Smooth muscle cell (in vitro differentiated cells): ENCODE measurements around the gene SLC29A2. TPM values are rescaled to one million over a fixed set of nuclear protein-coding genes. Genes with fewer than 3 reads are reported as not detected.
"Not testable (repeated sequence)": the region's sequence is repeated elsewhere in the genome, so short reads cannot be mapped to it uniquely, and the experiment has no call there.

ENCODE experiments used
- DNase-seq: peaks from one replicate; lab custom pipeline; 2025; ENCODE audit not compliant: unreplicated experiment; lab: John Stamatoyannopoulos, UW
- H2AFZ ChIP-seq: fragments of 200-600 bp; sonication (generic); 2 replicates; pipeline ENCODE4 v1.6.0; 2016; ENCODE audit warnings: antibody characterized with exemption, low read depth, mild to moderate bottlenecking
- H3F3A ChIP-seq: fragments of 200-600 bp; sonication (generic); 2 replicates; pipeline ENCODE4 v1.6.0; 2017; ENCODE audit warnings: antibody characterized with exemption, low read depth
- H3K27ac ChIP-seq: fragments of 200-600 bp; sonication (generic); 2 replicates; pipeline ENCODE4 v1.5.1; 2016; ENCODE audit warnings: low read depth, mild to moderate bottlenecking
- H3K27me3 ChIP-seq: fragments of 200-600 bp; sonication (generic); 2 replicates; pipeline ENCODE4 v1.6.1; 2016; ENCODE audit warnings: low read depth, mild to moderate bottlenecking
- H3K36me3 ChIP-seq: fragments of 200-600 bp; sonication (generic); 2 replicates; pipeline ENCODE4 v1.5.1; 2016; ENCODE audit warnings: low read depth
- H3K4me1 ChIP-seq: fragments of 200-600 bp; sonication (generic); 2 replicates; pipeline ENCODE4 v1.5.1; 2016; ENCODE audit warnings: low read depth
- H3K4me2 ChIP-seq: fragments of 200-600 bp; sonication (generic); 2 replicates; pipeline ENCODE4 v1.6.0; 2016; ENCODE audit warnings: mild to moderate bottlenecking
- H3K4me3 ChIP-seq: fragments of 200-600 bp; sonication (generic); 2 replicates; pipeline ENCODE4 v1.5.1; 2016; ENCODE audit warnings: mild to moderate bottlenecking
- H3K79me2 ChIP-seq: fragments of 200-600 bp; sonication (generic); 2 replicates; pipeline ENCODE4 v1.6.0; 2016; ENCODE audit warnings: low read depth, mild to moderate bottlenecking
- H3K9ac ChIP-seq: fragments of 200-600 bp; sonication (generic); 2 replicates; pipeline ENCODE4 v1.6.0; 2016; ENCODE audit warnings: low read depth
- H3K9me3 ChIP-seq: fragments of 200-600 bp; sonication (generic); replicated peaks from 2 replicates; pipeline ENCODE4 v1.5.1; 2016; ENCODE audit warnings: low read depth
- H4K20me1 ChIP-seq: fragments of 200-600 bp; sonication (generic); 2 replicates; pipeline ENCODE4 v1.6.0; 2016; ENCODE audit warnings: low read depth
- WGBS: methylation state at CpG from one replicate; pipeline ENCODE4 v1.1.7; 2016; ENCODE audit warnings: low lambda C conversion rate; 5-methylcytosine and 5-hydroxymethylcytosine counted together
- polyA plus RNA-seq: library from polyadenylated mRNA; unstranded; fragments of >200 nt; fragmentation: Nextera tagmentation; extraction: Ambion mirVana; gene quantifications from 2 replicates; pipeline ENCODE4 v1.2.1, GENCODE V29; 2016
- total RNA-seq: library from RNA; depleted of rRNA; stranded (reverse); fragments of >200 nt; gene quantifications from 2 replicates; pipeline ENCODE4 v1.2.3, GENCODE V29; 2014
- TF ChIP-seq, protein P1 (sequence below): fragments of 200-600 bp; sonication (generic); IDR thresholded peaks from 2 replicates; pipeline ENCODE4 v1.5.1; 2017; ENCODE audit warnings: borderline replicate concordance, mild to moderate bottlenecking, antibody characterized with exemption; ENCODE audit not compliant: insufficient read depth, poor library complexity, severe bottlenecking

The SLC29A2 gene
- total and polyA plus RNA-seq, 2 experiments from 2014 or later, result 3.5 to 8.8 TPM

DNA sequence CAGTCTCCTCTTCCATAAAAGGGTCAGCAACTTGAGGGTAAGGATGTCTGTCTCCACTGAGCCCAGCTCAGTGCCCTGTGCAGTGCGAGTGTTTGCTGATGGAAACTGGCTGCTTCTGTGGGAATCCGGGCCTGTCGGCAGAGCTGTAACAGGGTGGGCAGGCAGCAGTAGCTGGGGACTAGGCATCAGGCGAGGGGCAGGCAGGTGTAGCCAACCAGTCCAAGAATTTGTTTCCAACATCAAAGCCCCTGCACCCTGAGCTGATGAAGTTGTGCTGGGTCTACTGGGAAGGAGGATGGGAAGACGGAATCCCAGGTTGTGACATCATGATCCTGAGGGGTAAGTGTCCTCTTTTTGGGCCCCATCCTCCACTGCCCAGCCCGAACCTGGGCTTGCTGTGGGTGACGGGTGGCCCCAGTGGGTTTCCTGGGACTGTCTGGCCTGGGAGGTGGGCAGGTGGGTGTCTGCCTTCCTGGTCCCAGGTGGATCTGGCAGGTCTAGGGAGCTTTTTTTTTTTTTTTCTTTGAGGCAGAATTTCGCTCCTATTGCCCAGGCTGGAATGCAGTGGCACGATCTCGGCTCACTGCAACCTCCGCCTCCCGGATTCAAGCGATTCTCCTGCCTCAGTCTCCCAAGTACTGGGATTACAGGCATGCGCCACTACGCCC lies 11.0 kb downstream of the SLC29A2 start:
- 96% methylated on average over 14 of the region's 15 CpGs for WGBS
- TF ChIP-seq, protein P1, sequence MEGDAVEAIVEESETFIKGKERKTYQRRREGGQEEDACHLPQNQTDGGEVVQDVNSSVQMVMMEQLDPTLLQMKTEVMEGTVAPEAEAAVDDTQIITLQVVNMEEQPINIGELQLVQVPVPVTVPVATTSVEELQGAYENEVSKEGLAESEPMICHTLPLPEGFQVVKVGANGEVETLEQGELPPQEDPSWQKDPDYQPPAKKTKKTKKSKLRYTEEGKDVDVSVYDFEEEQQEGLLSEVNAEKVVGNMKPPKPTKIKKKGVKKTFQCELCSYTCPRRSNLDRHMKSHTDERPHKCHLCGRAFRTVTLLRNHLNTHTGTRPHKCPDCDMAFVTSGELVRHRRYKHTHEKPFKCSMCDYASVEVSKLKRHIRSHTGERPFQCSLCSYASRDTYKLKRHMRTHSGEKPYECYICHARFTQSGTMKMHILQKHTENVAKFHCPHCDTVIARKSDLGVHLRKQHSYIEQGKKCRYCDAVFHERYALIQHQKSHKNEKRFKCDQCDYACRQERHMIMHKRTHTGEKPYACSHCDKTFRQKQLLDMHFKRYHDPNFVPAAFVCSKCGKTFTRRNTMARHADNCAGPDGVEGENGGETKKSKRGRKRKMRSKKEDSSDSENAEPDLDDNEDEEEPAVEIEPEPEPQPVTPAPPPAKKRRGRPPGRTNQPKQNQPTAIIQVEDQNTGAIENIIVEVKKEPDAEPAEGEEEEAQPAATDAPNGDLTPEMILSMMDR, result no peak

DNA sequence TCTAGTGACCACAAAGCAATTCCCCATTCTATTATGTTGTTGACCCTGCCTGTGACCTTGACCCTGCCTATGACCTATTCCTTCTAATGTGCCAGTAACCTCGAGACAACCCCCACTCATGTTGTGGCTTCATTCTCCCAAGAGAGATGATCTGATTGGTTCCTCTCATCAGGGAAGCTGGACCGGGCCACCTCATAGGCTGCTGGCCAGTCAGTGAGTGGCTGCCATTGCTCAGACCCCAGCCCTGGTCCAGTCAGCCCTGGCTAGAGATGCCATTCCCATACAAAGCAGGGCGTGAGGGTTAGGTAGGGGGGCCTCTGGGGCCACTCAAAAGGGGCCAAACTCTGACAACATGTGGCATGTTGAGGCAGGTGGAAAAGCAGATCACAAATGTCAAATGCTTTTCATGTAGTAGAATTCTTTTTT lies 11.9 kb downstream of the SLC29A2 start:
- Histone ChIP-seq H3K9ac (no peak overlapping the region), H4K20me1 (no peaks in the 10 kb centered on the region), H3K27me3 (no peaks in the 10 kb centered on the region), H3K4me2 (no peak overlapping the region), H3K79me2 (no peaks in the 10 kb centered on the region), H2AFZ (no peak overlapping the region), H3K9me3 (no peaks in the 10 kb centered on the region), H3K4me1 (no peaks in the 10 kb centered on the region), H3K36me3 (no peaks in the 10 kb centered on the region), H3K4me3 (no peak overlapping the region), H3K27ac (no peak overlapping the region), H3F3A (no peaks in the 10 kb centered on the region)
- TF ChIP-seq, protein P1, result no peak
- WGBS, result 81% methylated on average over 3 of the region's 3 CpGs
- no peak for DNase-seq

More for the DNA sequence above, 11.0 kb downstream of the SLC29A2 start:
- Histone ChIP-seq H3K27me3 (no peaks in the 10 kb centered on the region), H3K9me3 (no peaks in the 10 kb centered on the region), H3K4me1 (no peaks in the 10 kb centered on the region), H3K9ac (no peak overlapping the region), H3F3A (no peaks in the 10 kb centered on the region), H3K4me3 (no peak overlapping the region), H4K20me1 (no peaks in the 10 kb centered on the region), H3K27ac (no peak overlapping the region), H3K36me3 (no peaks in the 10 kb centered on the region), H2AFZ (no peak overlapping the region), H3K79me2 (no peaks in the 10 kb centered on the region), H3K4me2 (no peak overlapping the region)
- DNase-seq, result no peak

DNA sequence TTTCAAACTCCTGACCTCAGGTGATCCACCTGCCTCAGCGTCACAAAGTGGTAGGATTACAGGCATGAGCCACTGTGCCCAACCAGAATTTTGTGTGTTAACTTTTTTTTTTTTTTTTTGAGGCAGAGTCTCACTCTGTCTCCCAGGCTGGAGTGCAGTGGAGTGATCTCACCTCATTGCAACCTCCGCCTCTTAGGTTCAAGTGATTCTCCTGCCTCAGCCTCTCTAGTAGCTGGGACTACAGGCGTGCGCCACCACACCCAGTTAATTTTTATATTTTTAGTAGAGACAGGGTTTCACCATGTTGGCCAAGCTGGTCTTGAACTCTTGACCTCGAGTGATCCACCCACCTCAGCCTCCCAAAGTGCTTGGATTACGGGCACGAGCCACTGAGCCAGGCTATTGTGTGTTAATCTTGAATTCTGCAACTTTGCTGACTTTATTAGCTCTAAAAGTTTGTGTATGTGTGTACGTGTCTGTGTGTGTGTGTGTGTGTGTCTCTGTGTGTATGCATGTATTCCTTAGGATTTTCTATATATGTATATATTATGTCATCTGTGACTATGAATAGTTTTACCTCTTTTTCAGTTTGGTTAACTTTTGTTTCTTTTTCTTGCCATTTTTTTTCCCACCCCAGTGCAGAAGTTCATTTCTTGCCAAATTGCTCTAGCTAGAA lies 20.9 kb downstream of the SLC29A2 start:
- H3K27ac ChIP-seq, H3K36me3 ChIP-seq, H3K27me3 ChIP-seq, H4K20me1 ChIP-seq, DNase-seq, H3K4me3 ChIP-seq, H2AFZ ChIP-seq, H3K79me2 ChIP-seq, H3K9ac ChIP-seq, H3K4me2 ChIP-seq, H3F3A ChIP-seq, H3K9me3 ChIP-seq: not testable (repeated sequence)
- 82% methylated on average over 8 of the region's 8 CpGs for WGBS
- peaks cover 12% of the 10 kb centered on the region for H3K4me1 ChIP-seq

DNA sequence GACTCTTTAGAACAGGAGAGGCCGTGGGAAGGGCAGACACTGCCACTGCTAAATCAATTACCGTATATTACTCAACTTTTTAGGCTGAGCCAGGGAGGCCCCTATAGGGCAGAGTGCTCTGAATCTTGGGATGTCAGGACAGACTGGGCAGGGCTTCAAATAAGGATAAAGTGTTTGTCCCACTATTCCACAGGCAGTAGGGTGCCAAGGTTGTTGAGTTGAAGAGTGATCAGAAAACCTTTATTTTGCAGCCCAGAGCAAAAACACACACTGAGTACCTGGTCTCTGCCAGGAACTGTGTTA lies 22.5 kb downstream of the SLC29A2 start:
- H4K20me1 ChIP-seq, result no peaks in the 10 kb centered on the region
- no peak overlapping the region for H3K27ac ChIP-seq
- H3K4me3 ChIP-seq, result no peak overlapping the region
- TF ChIP-seq, protein P1, result no peak
- H3K36me3 ChIP-seq, result no peaks in the 10 kb centered on the region
- H3K4me2 ChIP-seq, result no peak overlapping the region
- H3K9me3 ChIP-seq, result no peaks in the 10 kb centered on the region
- peaks cover 23% of the 10 kb centered on the region for H3K4me1 ChIP-seq
- H3F3A ChIP-seq, result no peaks in the 10 kb centered on the region
- no peak overlapping the region for H3K9ac ChIP-seq
- H3K79me2 ChIP-seq, result peaks cover 15% of the 10 kb centered on the region
- no peaks in the 10 kb centered on the region for H3K27me3 ChIP-seq
- no peak overlapping the region for H2AFZ ChIP-seq
- WGBS, result 70% methylated on average over 2 of the region's 2 CpGs
- no peak for DNase-seq
